GM18505 (cell line): Measurements from ENCODE around the gene CCNK.

Source experiments
- ATAC-seq: cut with Tn5 transposase; IDR thresholded peaks from one replicate; pipeline ENCODE4 v1.9.1; 2021; ENCODE audit not compliant: unreplicated experiment
- POLR2A ChIP-seq: IDR thresholded peaks from 4 replicates; pipeline ENCODE4 v1.6.1; 2011; ENCODE audit warnings: borderline replicate concordance; ENCODE audit not compliant: insufficient read depth, insufficient read length; ENCODE audit errors: extremely low read depth

The CCNK gene

GRCh38 chr14:99515301-99516155 is 34.3 kb downstream of the CCNK start:
- TF ChIP-seq POLR2A, result no peak
- no peak for ATAC-seq

GRCh38 chr14:99516156-99516870 is 35.1 kb downstream of the CCNK start:
- TF ChIP-seq POLR2A, result no peak
- no peak for ATAC-seq

GRCh38 chr14:99516871-99517642 is 35.8 kb downstream of the CCNK start:
- no peak for TF ChIP-seq POLR2A
- ATAC-seq, result no peak

GRCh38 chr14:99517643-99518381 is 36.6 kb downstream of the CCNK start:
- TF ChIP-seq POLR2A, result no peak
- ATAC-seq, result no peak

- ATAC-seq, result peak; percentile 64
- TF ChIP-seq POLR2A, result no peak
Measured at GRCh38 chr14:99518441-99519346, 37.5 kb downstream of the CCNK start.

GRCh38 chr14:99519347-99519881 is 38.2 kb downstream of the CCNK start:
- no peak for TF ChIP-seq POLR2A
- ATAC-seq, result no peak

- no peak for TF ChIP-seq POLR2A
- ATAC-seq, result no peak
Measured at GRCh38 chr14:99519931-99520421, 38.8 kb downstream of the CCNK start.

- TF ChIP-seq POLR2A, result no peak
- ATAC-seq, result no peak
Measured at GRCh38 chr14:99520571-99521081, 39.4 kb downstream of the CCNK start.

GRCh38 chr14:99521176-99522024 is 40.2 kb downstream of the CCNK start:
- ATAC-seq, result no peak
- no peak for TF ChIP-seq POLR2A

GRCh38 chr14:99522025-99522401 is 40.8 kb downstream of the CCNK start:
- no peak for ATAC-seq
- no peak for TF ChIP-seq POLR2A
